ENCODE results near the gene ERGIC3. TPM values are rescaled to one million over a fixed set of nuclear protein-coding genes. Genes with fewer than 3 reads are reported as not detected.

The ERGIC3 gene
- total and polyA plus RNA-seq, 2 of the 13 experiments (the other 11 are each of a cell fraction or from before 2014, with no cell fraction given) = 407 to 670 TPM

DNA sequence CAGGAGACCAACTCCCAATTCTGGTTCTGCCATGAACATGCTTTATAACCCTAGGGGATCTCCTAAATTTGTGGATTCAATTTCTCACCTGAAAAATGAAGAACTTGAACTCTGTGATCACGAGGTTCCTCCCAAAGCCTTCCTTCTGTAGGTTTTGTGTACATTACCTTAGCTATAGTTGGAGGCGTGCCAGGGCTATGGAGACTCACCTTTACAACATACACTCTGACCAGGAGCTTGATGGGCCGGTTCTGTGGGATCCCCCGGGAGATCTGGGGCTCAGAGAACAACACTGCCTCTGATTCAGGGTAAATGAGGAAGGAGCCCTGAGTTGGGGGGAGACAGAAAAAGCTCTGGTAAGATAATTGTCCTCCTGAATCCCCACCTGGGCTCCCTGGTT is 34.1 kb downstream of the ERGIC3 start (continued):
- TF ChIP-seq, protein P1, sequence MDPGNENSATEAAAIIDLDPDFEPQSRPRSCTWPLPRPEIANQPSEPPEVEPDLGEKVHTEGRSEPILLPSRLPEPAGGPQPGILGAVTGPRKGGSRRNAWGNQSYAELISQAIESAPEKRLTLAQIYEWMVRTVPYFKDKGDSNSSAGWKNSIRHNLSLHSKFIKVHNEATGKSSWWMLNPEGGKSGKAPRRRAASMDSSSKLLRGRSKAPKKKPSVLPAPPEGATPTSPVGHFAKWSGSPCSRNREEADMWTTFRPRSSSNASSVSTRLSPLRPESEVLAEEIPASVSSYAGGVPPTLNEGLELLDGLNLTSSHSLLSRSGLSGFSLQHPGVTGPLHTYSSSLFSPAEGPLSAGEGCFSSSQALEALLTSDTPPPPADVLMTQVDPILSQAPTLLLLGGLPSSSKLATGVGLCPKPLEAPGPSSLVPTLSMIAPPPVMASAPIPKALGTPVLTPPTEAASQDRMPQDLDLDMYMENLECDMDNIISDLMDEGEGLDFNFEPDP (CRISPR knock-in tag; conservative IDR thresholded peaks at IDR 0.05) = 0 out of 2 replicates have a peak, but pooled peaks have one; percentile 55
- no peak for TF ChIP-seq ZNF350 (CRISPR knock-in tag; IDR thresholded peaks at IDR 0.05; ENCODE audit: borderline replicate concordance, low read depth)
- TF ChIP-seq ZNF652 (CRISPR knock-in tag; IDR thresholded peaks at IDR 0.05; ENCODE audit: borderline replicate concordance, low read depth) = no peak
- no peak for TF ChIP-seq ZNF230 (CRISPR knock-in tag; IDR thresholded peaks at IDR 0.05)
- TF ChIP-seq, protein P2, sequence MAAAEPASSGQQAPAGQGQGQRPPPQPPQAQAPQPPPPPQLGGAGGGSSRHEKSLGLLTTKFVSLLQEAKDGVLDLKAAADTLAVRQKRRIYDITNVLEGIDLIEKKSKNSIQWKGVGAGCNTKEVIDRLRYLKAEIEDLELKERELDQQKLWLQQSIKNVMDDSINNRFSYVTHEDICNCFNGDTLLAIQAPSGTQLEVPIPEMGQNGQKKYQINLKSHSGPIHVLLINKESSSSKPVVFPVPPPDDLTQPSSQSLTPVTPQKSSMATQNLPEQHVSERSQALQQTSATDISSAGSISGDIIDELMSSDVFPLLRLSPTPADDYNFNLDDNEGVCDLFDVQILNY (CRISPR knock-in tag; conservative IDR thresholded peaks at IDR 0.05) = no peak

DNA sequence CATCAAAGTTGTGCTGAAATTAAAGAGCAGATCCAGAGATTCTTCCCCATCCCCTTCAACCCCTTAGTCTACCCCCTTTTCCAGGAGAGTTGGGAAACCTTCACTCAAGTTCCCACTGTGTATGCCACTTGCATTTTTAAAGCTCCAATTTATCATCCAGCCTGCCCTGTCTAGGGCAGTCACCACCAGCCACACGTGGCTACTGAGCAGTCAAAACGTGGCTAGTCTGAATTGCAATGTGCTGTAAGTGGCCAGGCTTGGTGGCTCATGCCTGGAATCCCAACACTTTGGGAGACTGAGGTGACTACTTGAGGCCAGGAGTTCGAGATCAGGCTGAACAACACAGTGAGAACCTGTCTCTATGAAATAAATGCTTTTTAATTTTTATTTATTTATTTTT is 34.9 kb downstream of the ERGIC3 start:
- no peak overlapping the region for H3K4me3 ChIP-seq (replicated peaks in 1 of 3; ENCODE audit: insufficient read depth in 1 of 3, low read depth in 2 of 3, low read length in 3 of 3)
- DNase-seq (ENCODE audit: low spot score) = no peak
- H3K36me3 ChIP-seq (replicated peaks in 1 of 2; ENCODE audit: control insufficient read depth in 1 of 2, insufficient read depth in 2 of 2, low read length in 2 of 2) = no peaks in the 10 kb centered on the region
- H3K4me2 ChIP-seq (ENCODE audit: low read depth, low read length) = no peak overlapping the region; the same call in 1 of the 2 replicates
- intact Hi-C loops (cut with micrococcal nuclease; ENCODE audit: unreplicated experiment) = no loop called here
- no peaks in the 10 kb centered on the region for H3K79me2 ChIP-seq (ENCODE audit: insufficient read depth, low read length)
- BruUV-seq (replicated peaks) = no TSS peak
- H2AFZ ChIP-seq (ENCODE audit: low read length) = no peak overlapping the region
- 0 out of 2 replicates have a peak, but pooled peaks have one; percentile 35 for TF ChIP-seq ZNF572 (CRISPR knock-in tag; IDR thresholded peaks at IDR 0.05)
- TF ChIP-seq, protein P3, sequence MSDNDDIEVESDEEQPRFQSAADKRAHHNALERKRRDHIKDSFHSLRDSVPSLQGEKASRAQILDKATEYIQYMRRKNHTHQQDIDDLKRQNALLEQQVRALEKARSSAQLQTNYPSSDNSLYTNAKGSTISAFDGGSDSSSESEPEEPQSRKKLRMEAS (IDR thresholded peaks at IDR 0.05) = no peak
- no peak for TF ChIP-seq NR2F6 (IDR thresholded peaks at IDR 0.05)
- no peak for TF ChIP-seq NR2F6 (CRISPR knock-in tag; IDR thresholded peaks at IDR 0.05)
- no peak for TF ChIP-seq CBFB (CRISPR knock-in tag; IDR thresholded peaks at IDR 0.05)
- TF ChIP-seq ZNF460 (CRISPR knock-in tag; IDR thresholded peaks at IDR 0.05; ENCODE audit: borderline replicate concordance) = no peak
- no peak for TF ChIP-seq SOX6 (IDR thresholded peaks at IDR 0.05)
- TF ChIP-seq SOX6 (CRISPR knock-in tag; IDR thresholded peaks at IDR 0.05) = 0 out of 2 replicates have a peak, but pooled peaks have one; percentile 18
- TF ChIP-seq, protein P4, sequence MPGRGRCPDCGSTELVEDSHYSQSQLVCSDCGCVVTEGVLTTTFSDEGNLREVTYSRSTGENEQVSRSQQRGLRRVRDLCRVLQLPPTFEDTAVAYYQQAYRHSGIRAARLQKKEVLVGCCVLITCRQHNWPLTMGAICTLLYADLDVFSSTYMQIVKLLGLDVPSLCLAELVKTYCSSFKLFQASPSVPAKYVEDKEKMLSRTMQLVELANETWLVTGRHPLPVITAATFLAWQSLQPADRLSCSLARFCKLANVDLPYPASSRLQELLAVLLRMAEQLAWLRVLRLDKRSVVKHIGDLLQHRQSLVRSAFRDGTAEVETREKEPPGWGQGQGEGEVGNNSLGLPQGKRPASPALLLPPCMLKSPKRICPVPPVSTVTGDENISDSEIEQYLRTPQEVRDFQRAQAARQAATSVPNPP (CRISPR knock-in tag; IDR thresholded peaks at IDR 0.05) = no peak
- 0 out of 2 replicates have a peak, but pooled peaks have one; percentile 0 for TF ChIP-seq PHF21A (CRISPR knock-in tag; IDR thresholded peaks at IDR 0.05)
- TF ChIP-seq ZNF7 (CRISPR knock-in tag; IDR thresholded peaks at IDR 0.05) = 0 out of 2 replicates have a peak, but pooled peaks have one; percentile 21
- TF ChIP-seq, protein P5, sequence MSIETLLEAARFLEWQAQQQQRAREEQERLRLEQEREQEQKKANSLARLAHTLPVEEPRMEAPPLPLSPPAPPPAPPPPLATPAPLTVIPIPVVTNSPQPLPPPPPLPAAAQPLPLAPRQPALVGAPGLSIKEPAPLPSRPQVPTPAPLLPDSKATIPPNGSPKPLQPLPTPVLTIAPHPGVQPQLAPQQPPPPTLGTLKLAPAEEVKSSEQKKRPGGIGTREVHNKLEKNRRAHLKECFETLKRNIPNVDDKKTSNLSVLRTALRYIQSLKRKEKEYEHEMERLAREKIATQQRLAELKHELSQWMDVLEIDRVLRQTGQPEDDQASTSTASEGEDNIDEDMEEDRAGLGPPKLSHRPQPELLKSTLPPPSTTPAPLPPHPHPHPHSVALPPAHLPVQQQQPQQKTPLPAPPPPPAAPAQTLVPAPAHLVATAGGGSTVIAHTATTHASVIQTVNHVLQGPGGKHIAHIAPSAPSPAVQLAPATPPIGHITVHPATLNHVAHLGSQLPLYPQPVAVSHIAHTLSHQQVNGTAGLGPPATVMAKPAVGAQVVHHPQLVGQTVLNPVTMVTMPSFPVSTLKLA (IDR thresholded peaks at IDR 0.05) = peak; percentile 84
- 0 out of 2 replicates have a peak, but pooled peaks have one; percentile 63 for TF ChIP-seq CAMTA2 (CRISPR knock-in tag; IDR thresholded peaks at IDR 0.05; ENCODE audit: borderline replicate concordance)
- no peak for TF ChIP-seq MEIS1 (CRISPR knock-in tag; IDR thresholded peaks at IDR 0.05; ENCODE audit: borderline replicate concordance)
- TF ChIP-seq ZNF878 (CRISPR knock-in tag; IDR thresholded peaks at IDR 0.05) = no peak
- in situ Hi-C loops (cut with HindIII; ENCODE audit: extremely low pct_ligation_motif_present, low pct_unique_long_range_greater_than_20kb) = no loop called here
- H3K27ac ChIP-seq (ENCODE audit: extremely low read length, insufficient read depth, low read length) = no peak overlapping the region
- ChIA-PET CTCF (ENCODE audit: low intra/inter-chr PET ratio, low total read pairs) (no interaction called here), POLR2A (interaction anchor here (1.8 kb wide), 1 partner anchor 35 kb away, joined by 8 read pairs; the partner anchor contains the start of gene ERGIC3)
- peaks cover 23% of the 10 kb centered on the region for H3K4me1 ChIP-seq (ENCODE audit: insufficient read depth, low read length)
- H3K9me3 ChIP-seq (ENCODE audit: low read length) = peaks cover 8% of the 10 kb centered on the region
- WGBS (ENCODE audit: low lambda C conversion rate) = 11% methylated on average over 3 of the region's 3 CpGs
- no peaks in the 10 kb centered on the region for H3K27me3 ChIP-seq (ENCODE audit: control insufficient read depth in 1 of 2, insufficient read depth in 2 of 2, low read length in 2 of 2)
- FAIRE-seq = no peak
- peak; percentile 34 for ATAC-seq
- no peaks in the 10 kb centered on the region for H4K20me1 ChIP-seq (ENCODE audit: insufficient read depth, low read length)
- no peak overlapping the region for H3K9ac ChIP-seq (ENCODE audit: insufficient read depth, low read depth, low read length)
